Measurements from ENCODE around the gene KRTAP5-2. TPM values are rescaled to one million over a fixed set of nuclear protein-coding genes. Genes with fewer than 3 reads are reported as not detected.

The KRTAP5-2 gene
- total RNA-seq, 2 donors from 2014 or later: not detected

Other genes with a start within 250 kb of the KRTAP5-2 start
- under 1 TPM; 0.53 to 0.79 TPM for gene BRSK2, start 208.4 kb downstream of the KRTAP5-2 start, total RNA-seq
- gene MOB2, start 111.5 kb downstream of the KRTAP5-2 start, total RNA-seq: 10 to 100 TPM; 48.3 to 55.8 TPM
- 10 to 100 TPM; 27.2 to 45.0 TPM for gene DUSP8, start 26.0 kb downstream of the KRTAP5-2 start, total RNA-seq
- not detected for gene KRTAP5-1, start 13.0 kb downstream of the KRTAP5-2 start, total RNA-seq
- not detected for gene KRTAP5-3, start 10.2 kb upstream of the KRTAP5-2 start, total RNA-seq
- gene KRTAP5-4, start 23.8 kb upstream of the KRTAP5-2 start, total RNA-seq: not detected
- under 1 TPM; 0.28 to 0.43 TPM for gene KRTAP5-5, start 31.5 kb upstream of the KRTAP5-2 start, total RNA-seq
- gene KRTAP5-6, start 98.9 kb upstream of the KRTAP5-2 start, total RNA-seq: not detected
- 1 to 10 TPM in 1 of 2 donors, under 1 TPM in 1; 0.87 to 1.7 TPM for gene IFITM10, start 152.3 kb upstream of the KRTAP5-2 start, total RNA-seq
- 1,000 to 10,000 TPM; 1,016 to 1,279 TPM for gene CTSD, start 165.6 kb upstream of the KRTAP5-2 start, total RNA-seq
- gene SYT8, start 236.7 kb upstream of the KRTAP5-2 start, total RNA-seq: 1 to 10 TPM in 1 of 2 donors, under 1 TPM in 1; 0.75 to 4.6 TPM
- gene TNNI2, start 240.7 kb upstream of the KRTAP5-2 start, total RNA-seq: under 1 TPM in 1 of 2 donors, not detected in 1; 0.92 TPM

Measured in left colon (tissue), 2 donors.